ENCODE data around the gene CASTOR1. TPM values are rescaled to one million over a fixed set of nuclear protein-coding genes. Genes with fewer than 3 reads are reported as not detected.
A peak's percentile ranks its signal among the peaks of the same experiment; 100 is the strongest.

The CASTOR1 gene
- total RNA-seq, 8 experiments from 2014 or later, result 1.7 to 13.6 (median 7.0) TPM

DNA sequence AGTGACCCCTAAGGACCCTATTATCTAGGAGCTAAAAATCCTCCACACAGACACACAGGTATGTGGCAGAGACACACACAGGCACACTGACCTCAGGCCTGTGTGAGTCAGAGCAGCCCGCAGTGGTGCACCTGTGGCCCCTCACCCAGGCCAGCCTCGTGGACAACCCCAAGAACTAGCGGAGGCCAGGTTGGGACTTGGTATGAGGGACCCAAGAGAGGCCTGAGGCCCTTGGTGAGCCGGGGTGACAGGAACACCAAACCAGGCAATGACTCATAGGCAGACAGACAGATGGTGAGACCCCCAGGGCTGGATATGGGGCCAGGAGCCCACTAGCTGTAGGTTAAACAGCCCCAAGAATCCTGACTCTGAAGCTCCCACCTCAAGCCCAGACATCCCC, 6.0 kb downstream of the CASTOR1 start:
- Histone ChIP-seq H3K4me1 (replicated peaks in 1 of 2) (peaks cover 2 to 3% of the 10 kb centered on the region in 2 donors), H3K4me3 (no peak overlapping the region), H3K27ac (no peak overlapping the region)
- ATAC-seq (replicated peaks in 6 of 8), result no peak
- in situ Hi-C loops (cut with MboI; ENCODE audit: low pct_unique_long_range_greater_than_20kb in 2 of 9, low sequenced_read_pairs in 9 of 9, unreplicated experiment in 9 of 9), result no loop called here
- WGBS, 10 experiments, result 75 to 100% (median 86%) methylated on average over 1 to 2 of the region's 4 CpGs; no CpG with 5 or more reads in 7 of the 10 experiments

DNA sequence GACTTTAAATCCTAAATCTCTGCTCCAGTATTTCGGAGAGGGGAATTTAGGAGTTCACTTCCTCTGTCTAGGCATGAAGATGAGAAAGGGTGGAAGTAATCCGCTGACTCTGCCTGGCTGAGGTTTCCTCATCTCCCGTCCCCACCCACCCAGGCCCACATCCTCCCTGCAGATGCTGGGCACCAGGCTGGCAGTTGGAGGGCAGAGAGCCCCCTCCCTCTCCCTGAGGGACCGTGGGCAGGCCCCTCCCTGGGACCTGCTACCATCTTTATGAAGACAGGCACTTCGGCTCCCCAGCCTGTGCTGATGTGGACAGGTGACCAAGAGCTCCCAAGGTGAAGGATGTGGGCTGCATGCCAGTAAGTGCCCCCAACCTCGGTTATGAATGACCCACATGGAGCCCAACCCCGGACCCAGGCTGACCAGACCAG, 6.7 kb downstream of the CASTOR1 start:
- H3K4me1 ChIP-seq (replicated peaks in 1 of 2), result no peaks in the 10 kb centered on the region
- WGBS, 10 experiments, result 83% methylated on average over 2 of the region's 7 CpGs; no CpG with 5 or more reads in 9 of the 10 experiments
- H3K27ac ChIP-seq, result no peak overlapping the region
- in situ Hi-C loops (cut with MboI; ENCODE audit: low pct_unique_long_range_greater_than_20kb in 2 of 9, low sequenced_read_pairs in 9 of 9, unreplicated experiment in 9 of 9), result no loop called here
- ATAC-seq (replicated peaks in 6 of 8), result no peak
- H3K4me3 ChIP-seq, result no peak overlapping the region

DNA sequence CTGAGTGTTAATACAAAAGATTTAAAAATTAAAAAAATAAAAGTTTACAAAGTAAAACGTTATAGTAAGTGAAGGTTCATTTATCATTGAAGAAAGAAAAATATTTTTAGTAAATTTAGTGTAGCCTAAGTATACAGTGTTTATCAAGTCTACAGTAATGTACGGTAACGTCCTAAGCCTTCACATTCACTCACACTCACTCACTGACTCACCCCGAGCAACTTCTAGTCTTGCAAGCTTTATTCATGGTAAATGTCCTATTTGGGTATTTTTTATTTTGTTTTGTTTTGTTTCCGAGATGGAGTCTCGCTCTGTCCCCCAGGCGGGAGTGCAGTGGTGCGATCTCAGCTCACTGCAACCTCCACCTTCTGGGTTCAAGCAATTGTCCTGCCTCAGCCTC, 8.8 kb downstream of the CASTOR1 start:
- WGBS, 10 experiments, result 35 to 89% (median 77%) methylated on average over 5 to 8 of the region's 8 CpGs; no CpG with 5 or more reads in 1 of the 10 experiments
- H3K4me1 ChIP-seq (replicated peaks in 1 of 2), result no peaks in the 10 kb centered on the region
- no peak overlapping the region for H3K27ac ChIP-seq
- H3K4me3 ChIP-seq, result no peak overlapping the region
- no peak for ATAC-seq (replicated peaks in 6 of 8)
- in situ Hi-C loops (cut with MboI; ENCODE audit: low pct_unique_long_range_greater_than_20kb in 2 of 9, low sequenced_read_pairs in 9 of 9, unreplicated experiment in 9 of 9), result no loop called here

DNA sequence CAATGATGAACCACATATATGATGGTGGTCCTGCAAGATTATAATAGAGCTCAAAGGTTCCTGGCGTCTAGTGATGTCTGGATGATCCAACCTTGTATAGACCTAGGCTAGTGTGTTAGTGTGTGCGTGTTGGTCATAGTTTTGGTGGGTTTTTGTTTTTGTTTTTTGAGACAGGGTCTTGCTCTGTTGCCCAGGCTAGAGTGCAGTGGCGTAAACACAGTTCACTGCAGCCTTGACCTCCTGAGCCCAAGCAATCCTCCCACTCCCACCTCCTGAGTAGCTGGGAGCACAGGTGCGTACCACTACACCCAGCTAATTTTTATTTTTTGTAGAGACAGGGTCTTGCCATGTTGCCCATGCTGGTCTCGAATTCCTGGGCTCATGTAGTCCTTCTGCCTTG, 9.4 kb downstream of the CASTOR1 start:
- Histone ChIP-seq H3K4me1 (replicated peaks in 1 of 2) (no peaks in the 10 kb centered on the region), H3K27ac (no peak overlapping the region), H3K4me3 (no peak overlapping the region)
- 55 to 100% (median 85%) methylated on average over 1 to 4 of the region's 5 CpGs; no CpG with 5 or more reads in 1 of the 10 experiments for WGBS, 10 experiments
- in situ Hi-C loops (cut with MboI; ENCODE audit: low pct_unique_long_range_greater_than_20kb in 2 of 9, low sequenced_read_pairs in 9 of 9, unreplicated experiment in 9 of 9), result no loop called here
- ATAC-seq (replicated peaks in 6 of 8), result no peak

DNA sequence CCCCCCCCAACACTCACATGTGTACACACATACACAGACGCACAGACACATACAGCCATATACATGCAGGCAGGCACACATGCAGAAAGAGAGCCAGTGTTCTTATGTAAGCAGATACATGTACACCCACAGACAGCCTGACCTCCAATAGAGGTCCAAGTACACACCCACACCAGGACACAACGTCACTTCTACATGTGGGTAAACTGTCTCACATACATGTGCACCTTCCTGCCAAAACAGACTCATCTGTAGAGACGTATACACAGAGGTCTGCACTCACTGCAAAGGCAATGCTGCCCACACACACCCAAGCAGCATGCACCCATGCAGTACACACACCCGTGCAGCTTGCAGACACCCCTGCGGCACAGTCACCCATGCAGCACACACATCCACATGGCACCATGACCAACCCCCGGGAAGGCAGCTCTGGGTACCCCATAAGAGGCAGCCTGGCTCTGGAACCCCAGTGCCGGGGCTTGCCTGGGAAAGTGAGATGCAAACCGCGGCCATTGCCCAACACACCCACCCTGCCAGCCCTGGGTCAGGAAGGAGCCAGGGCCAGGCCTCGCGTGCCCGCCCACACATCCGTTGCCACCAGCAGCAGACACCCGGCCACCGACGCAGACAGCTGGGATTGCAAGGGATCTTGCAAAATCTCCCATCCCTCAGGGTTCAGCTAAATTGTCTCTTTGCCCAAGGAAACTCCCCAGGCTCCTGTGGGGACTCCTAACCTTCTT, 10.1 kb downstream of the CASTOR1 start:
- H3K4me3 ChIP-seq, result no peak overlapping the region
- H3K4me1 ChIP-seq (replicated peaks in 1 of 2), result no peaks in the 10 kb centered on the region
- H3K27ac ChIP-seq, result no peak overlapping the region
- in situ Hi-C loops (cut with MboI; ENCODE audit: low pct_unique_long_range_greater_than_20kb in 2 of 9, low sequenced_read_pairs in 9 of 9, unreplicated experiment in 9 of 9), result no loop called here
- WGBS, 10 experiments, result 37 to 100% (median 90%) methylated on average over 1 to 7 of the region's 16 CpGs; no CpG with 5 or more reads in 4 of the 10 experiments
- peak in 1 of 8 experiments; percentile 8 for ATAC-seq (replicated peaks in 6 of 8)

DNA sequence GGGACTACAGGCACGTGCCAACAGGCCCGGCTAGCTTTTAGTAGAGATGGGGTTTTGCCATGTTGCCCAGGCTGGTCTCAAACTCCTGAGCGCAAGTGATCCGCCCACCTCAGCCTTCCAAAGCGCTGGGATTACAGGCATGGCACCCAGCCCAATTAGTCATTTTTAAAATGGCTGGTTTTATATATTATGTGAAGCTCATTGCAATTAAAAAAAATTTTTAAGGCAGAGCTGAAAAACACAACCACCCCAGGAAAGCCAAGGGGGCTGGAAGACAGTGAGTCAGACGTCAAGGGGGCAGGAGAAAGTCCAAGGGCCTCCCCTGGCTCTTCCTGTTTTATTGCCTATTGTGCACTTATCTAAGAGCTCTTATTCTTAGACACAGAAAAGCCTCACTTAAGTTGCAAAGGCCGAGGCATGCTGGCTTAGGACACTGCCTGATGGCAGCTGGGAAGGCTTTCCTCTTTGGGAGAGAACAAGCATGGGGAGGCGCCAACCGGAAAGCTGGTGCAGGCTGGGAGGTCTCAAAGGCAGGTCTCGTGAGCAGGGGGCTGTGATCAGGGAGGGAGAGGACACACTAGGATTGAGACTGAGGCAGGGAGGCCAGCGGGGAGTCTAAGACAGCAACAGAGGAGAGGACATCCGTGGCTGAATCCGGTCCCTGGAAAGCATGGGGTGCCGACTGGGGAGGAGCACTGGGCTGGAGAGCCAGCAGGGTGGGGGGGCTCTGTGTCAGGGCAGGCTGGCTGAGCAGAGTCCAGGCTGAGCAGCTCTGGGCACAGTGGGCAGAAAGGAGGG, 11.6 kb downstream of the CASTOR1 start:
- Histone ChIP-seq H3K4me3 (no peak overlapping the region), H3K4me1 (replicated peaks in 1 of 2) (no peaks in the 10 kb centered on the region), H3K27ac (no peak overlapping the region)
- 0 to 100% (median 39%) methylated on average over 1 to 8 of the region's 14 CpGs; no CpG with 5 or more reads in 2 of the 10 experiments for WGBS, 10 experiments
- in situ Hi-C loops (cut with MboI; ENCODE audit: low pct_unique_long_range_greater_than_20kb in 2 of 9, low sequenced_read_pairs in 9 of 9, unreplicated experiment in 9 of 9), result no loop called here
- peak in 6 of 8 experiments; percentile 14 to 56 (median 36) for ATAC-seq (replicated peaks in 6 of 8)

DNA sequence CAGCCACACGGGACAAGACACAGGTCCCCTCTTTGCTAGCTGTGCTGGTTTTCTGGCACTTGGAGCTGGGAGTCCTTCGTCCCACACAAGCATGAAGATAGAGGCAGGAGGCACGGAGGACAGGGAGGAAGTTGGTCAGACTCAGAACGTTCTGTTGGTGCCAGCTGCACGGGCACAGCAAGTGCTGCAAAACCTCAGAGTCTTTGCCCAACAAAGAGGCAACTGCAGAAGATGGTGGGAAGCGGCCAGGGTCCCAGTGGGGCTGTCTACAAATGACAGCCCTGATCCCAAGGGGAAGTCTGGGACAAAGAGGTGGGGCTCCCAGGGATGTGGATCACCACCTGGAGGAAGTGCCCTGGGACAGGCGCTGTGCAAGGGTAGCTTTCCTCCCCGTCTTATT, 13.3 kb downstream of the CASTOR1 start:
- in situ Hi-C loops (cut with MboI; ENCODE audit: low pct_unique_long_range_greater_than_20kb in 2 of 9, low sequenced_read_pairs in 9 of 9, unreplicated experiment in 9 of 9), result no loop called here
- no peak for ATAC-seq (replicated peaks in 6 of 8)
- H3K4me3 ChIP-seq, result no peak overlapping the region
- 0 to 100% (median 86%) methylated on average over 1 to 5 of the region's 8 CpGs; no CpG with 5 or more reads in 1 of the 10 experiments for WGBS, 10 experiments
- H3K4me1 ChIP-seq (replicated peaks in 1 of 2), result no peaks in the 10 kb centered on the region
- H3K27ac ChIP-seq, result no peak overlapping the region

DNA sequence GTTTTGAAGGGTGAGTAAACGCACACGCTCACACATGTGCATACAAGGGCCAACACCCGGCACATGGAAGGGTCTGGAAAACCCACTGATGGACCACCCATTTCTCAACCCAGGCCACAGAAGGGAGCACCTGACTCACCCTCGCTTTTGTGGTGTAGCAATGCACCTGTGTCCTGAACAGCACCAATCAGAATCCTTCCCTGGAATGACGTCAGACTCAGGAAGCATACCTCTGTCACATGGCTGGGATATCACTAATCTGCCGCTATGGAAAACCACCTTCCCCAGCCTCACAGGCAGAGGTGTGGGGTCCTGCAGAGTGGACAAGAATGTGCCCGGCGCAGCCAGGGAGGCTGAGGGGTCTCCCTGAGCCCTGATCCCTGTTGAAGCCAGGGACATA, 13.7 kb downstream of the CASTOR1 start:
- Histone ChIP-seq H3K4me3 (no peak overlapping the region), H3K27ac (no peak overlapping the region), H3K4me1 (replicated peaks in 1 of 2) (no peaks in the 10 kb centered on the region)
- in situ Hi-C loops (cut with MboI; ENCODE audit: low pct_unique_long_range_greater_than_20kb in 2 of 9, low sequenced_read_pairs in 9 of 9, unreplicated experiment in 9 of 9), result no loop called here
- ATAC-seq (replicated peaks in 6 of 8), result peak in 1 of 8 experiments; percentile 7
- 33 to 93% (median 74%) methylated on average over 1 to 6 of the region's 8 CpGs; no CpG with 5 or more reads in 4 of the 10 experiments for WGBS, 10 experiments

DNA sequence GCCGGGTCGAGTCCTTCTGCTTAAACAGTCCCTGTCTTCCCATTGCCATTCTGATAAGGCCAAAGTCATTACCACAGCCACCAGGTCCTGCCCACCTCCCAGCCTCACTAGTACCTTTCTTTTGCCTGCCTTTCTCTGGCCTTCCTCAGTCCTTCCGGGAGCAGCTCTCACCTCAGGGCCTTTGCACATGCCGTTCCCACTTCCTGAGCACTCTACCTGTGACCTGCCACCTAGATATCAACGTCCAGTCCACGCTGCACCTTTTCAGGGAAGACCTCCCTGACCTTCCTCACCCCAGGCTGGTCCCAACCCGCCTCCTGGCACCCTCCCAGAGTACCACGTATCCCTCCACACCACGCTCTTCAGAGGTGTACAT, 14.9 kb downstream of the CASTOR1 start:
- no peaks in the 10 kb centered on the region for H3K4me1 ChIP-seq (replicated peaks in 1 of 2)
- in situ Hi-C loops (cut with MboI; ENCODE audit: low pct_unique_long_range_greater_than_20kb in 2 of 9, low sequenced_read_pairs in 9 of 9, unreplicated experiment in 9 of 9), result no loop called here
- WGBS, 10 experiments, result 49 to 100% (median 85%) methylated on average over 1 to 4 of the region's 9 CpGs; no CpG with 5 or more reads in 4 of the 10 experiments
- H3K27ac ChIP-seq, result no peak overlapping the region
- ATAC-seq (replicated peaks in 6 of 8), result no peak
- H3K4me3 ChIP-seq, result no peak overlapping the region

DNA sequence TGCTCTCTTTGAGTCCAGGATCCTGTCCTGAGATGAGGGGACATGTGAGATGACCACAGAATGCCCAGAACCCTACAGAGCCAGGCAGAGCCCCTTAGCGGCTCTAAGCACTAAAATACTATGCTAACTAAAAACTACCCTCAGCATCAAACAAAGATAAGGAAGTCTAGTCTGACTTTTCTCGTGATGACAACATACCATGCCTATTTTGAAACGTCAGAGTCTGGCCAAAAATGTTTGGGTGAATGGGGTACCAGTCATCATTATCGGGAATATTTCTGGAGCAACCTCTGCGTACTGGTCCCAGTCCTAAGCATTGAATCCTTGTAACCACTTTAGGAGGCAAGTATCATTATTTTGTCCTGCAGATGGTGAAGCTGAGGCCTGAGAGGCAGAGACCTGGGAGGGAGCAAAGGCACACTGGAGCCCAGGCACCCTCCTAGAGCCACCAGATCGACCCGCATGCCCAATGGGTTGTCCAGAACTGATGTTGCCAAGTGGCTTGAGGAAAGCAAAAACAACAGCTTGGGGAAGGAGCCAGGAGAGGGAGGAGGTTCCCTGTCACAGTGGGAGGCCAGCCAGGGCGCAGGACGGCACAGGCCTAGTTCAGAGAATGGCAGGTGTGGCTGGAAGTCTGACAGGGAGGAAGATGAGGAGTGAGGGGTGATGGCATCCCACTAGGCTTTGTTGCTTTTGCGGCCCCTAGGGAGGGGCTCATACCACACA, 15.4 kb downstream of the CASTOR1 start:
- WGBS, 10 experiments, result 31 to 78% (median 65%) methylated on average over 2 to 8 of the region's 10 CpGs; no CpG with 5 or more reads in 3 of the 10 experiments
- ATAC-seq (replicated peaks in 6 of 8), result no peak
- Histone ChIP-seq H3K4me3 (no peak overlapping the region), H3K27ac (no peak overlapping the region), H3K4me1 (replicated peaks in 1 of 2) (no peaks in the 10 kb centered on the region)
- in situ Hi-C loops (cut with MboI; ENCODE audit: low pct_unique_long_range_greater_than_20kb in 2 of 9, low sequenced_read_pairs in 9 of 9, unreplicated experiment in 9 of 9), result no loop called here

DNA sequence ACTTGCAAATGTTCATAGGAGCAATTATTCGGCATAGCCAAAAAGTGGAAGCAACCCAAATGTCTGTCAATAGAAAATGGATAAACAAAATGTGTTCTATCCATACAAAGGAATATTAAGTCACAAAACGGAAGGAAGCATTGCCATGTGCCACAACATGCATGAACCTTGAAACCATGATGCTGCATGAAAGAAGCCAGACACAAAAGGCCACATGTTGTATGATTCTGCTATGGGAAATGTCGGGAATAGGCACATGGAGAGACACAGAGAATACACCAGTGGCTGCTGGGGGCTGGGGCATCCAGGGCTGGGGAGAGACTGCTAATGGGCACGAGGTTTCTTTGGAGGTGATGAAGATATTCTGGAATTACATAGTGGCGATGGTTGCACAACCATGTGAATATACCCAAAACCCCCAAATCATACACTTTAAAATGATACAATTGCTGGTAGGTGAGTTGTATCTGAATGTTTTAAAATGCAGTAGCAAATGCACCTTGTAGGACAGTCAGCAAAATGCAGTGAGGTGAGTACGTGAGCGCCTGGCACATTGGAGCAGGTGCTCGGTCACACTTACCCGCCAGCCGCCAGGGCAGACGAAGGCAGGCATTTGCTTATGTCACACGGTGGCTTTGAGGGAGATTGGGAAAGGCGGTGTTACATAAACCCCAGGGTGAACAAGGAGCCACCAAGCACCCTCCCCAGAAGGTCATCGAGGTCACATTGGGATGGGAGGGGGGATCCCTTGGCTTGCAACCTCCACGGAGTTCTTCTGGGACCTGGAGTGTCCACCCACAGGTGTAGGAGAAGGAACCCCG, 16.3 kb downstream of the CASTOR1 start:
- 28 to 93% (median 78%) methylated on average over 2 to 11 of the region's 16 CpGs for WGBS, 10 experiments
- no peak for ATAC-seq (replicated peaks in 6 of 8)
- in situ Hi-C loops (cut with MboI; ENCODE audit: low pct_unique_long_range_greater_than_20kb in 2 of 9, low sequenced_read_pairs in 9 of 9, unreplicated experiment in 9 of 9), result no loop called here
- no peaks in the 10 kb centered on the region for H3K4me1 ChIP-seq (replicated peaks in 1 of 2)
- H3K4me3 ChIP-seq, result no peak overlapping the region
- H3K27ac ChIP-seq, result no peak overlapping the region

DNA sequence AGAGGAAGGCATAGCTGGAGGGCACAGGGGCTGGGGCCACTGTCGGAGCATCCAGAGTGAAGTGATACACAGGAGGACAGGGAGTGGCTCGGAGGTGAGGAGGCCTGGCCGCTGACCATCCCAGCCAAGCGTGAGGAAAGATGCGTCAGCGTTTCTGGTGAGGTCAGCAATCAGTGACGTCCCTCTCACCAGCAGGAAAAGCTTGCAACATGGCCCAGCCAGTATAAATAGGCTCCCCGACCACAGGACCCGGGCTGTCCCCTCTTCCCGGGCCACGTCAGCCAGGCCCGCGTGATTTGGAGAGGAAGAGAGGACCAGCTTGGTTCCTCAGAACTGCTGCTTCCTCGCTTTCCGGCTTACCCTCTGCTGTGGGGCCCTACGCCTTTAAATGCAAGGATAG, 18.5 kb downstream of the CASTOR1 start:
- Histone ChIP-seq H3K4me3 (no peak overlapping the region), H3K27ac (no peak overlapping the region), H3K4me1 (replicated peaks in 1 of 2) (no peaks in the 10 kb centered on the region)
- in situ Hi-C loops (cut with MboI; ENCODE audit: low pct_unique_long_range_greater_than_20kb in 2 of 9, low sequenced_read_pairs in 9 of 9, unreplicated experiment in 9 of 9), result no loop called here
- 40 to 100% (median 81%) methylated on average over 1 to 16 of the region's 16 CpGs; no CpG with 5 or more reads in 4 of the 10 experiments for WGBS, 10 experiments
- ATAC-seq (replicated peaks in 6 of 8), result peak in 5 of 8 experiments; percentile 23 to 79 (median 39)

All from motor neuron (in vitro differentiated cells).